CD4-positive, alpha-beta T cell treated with Interleukin-15 for 4 hours (primary cell): Measurements from ENCODE around the gene OSBP2.
"Not testable (repeated sequence)": the region's sequence is repeated elsewhere in the genome, so short reads cannot be mapped to it uniquely, and the experiment has no call there.

Experiments
- DNase-seq: peaks from one replicate; pipeline ENCODE4 v3.0.0-alpha.2; 2020; ENCODE audit warnings: low spot score

OSBP2 gene

GRCh38 chr22:30763815-30764673 lies 69.4 kb downstream of the OSBP2 start:
- DNase-seq: peak; percentile 55

GRCh38 chr22:30767661-30768060 lies 73.0 kb downstream of the OSBP2 start:
- no peak for DNase-seq

- no peak for DNase-seq
Measured at GRCh38 chr22:30770716-30771115, 76.0 kb downstream of the OSBP2 start.

GRCh38 chr22:30773919-30774318 lies 79.2 kb downstream of the OSBP2 start:
- no peak for DNase-seq

GRCh38 chr22:30774566-30774965 lies 79.9 kb downstream of the OSBP2 start:
- no peak for DNase-seq

GRCh38 chr22:30776476-30776875 lies 81.8 kb downstream of the OSBP2 start:
- no peak for DNase-seq

GRCh38 chr22:30777146-30777545 lies 82.5 kb downstream of the OSBP2 start:
- not testable (repeated sequence) for DNase-seq

- no peak for DNase-seq
Measured at GRCh38 chr22:30777587-30777986, 82.9 kb downstream of the OSBP2 start.

- DNase-seq: no peak
Measured at GRCh38 chr22:30778261-30778660, 83.6 kb downstream of the OSBP2 start.

- no peak for DNase-seq
Measured at GRCh38 chr22:30780026-30780425, 85.4 kb downstream of the OSBP2 start.

- DNase-seq: no peak
Measured at GRCh38 chr22:30781271-30781875, 86.7 kb downstream of the OSBP2 start.

- DNase-seq: no peak
Measured at GRCh38 chr22:30782613-30783012, 87.9 kb downstream of the OSBP2 start.

GRCh38 chr22:30783021-30783420 lies 88.3 kb downstream of the OSBP2 start:
- DNase-seq: no peak

- no peak for DNase-seq
Measured at GRCh38 chr22:30785527-30785926, 90.9 kb downstream of the OSBP2 start.

GRCh38 chr22:30790366-30790765 lies 95.7 kb downstream of the OSBP2 start:
- DNase-seq: no peak

- no peak for DNase-seq
Measured at GRCh38 chr22:30792456-30792855, 97.8 kb downstream of the OSBP2 start.

GRCh38 chr22:30795118-30795517 lies 100.4 kb downstream of the OSBP2 start:
- DNase-seq: no peak

- no peak for DNase-seq
Measured at GRCh38 chr22:30801695-30802094, 107.0 kb downstream of the OSBP2 start.

GRCh38 chr22:30802202-30803166 lies 107.8 kb downstream of the OSBP2 start:
- DNase-seq: peak; percentile 46

- no peak for DNase-seq
Measured at GRCh38 chr22:30803679-30804078, 109.0 kb downstream of the OSBP2 start.

- no peak for DNase-seq
Measured at GRCh38 chr22:30804626-30805025, 110.0 kb downstream of the OSBP2 start.

- no peak for DNase-seq
Measured at GRCh38 chr22:30806391-30806861, 111.8 kb downstream of the OSBP2 start.
